Right lobe of liver (tissue), 4 donors: ENCODE data around the gene SH3TC2.

Source experiments
- CTCF ChIP-seq, 4 donors: fragments of 200-600 bp in 3 of 4; fragments of 450-650 bp in 1 of 4; IDR thresholded peaks; one replicate each; pipeline versions ENCODE4 v1.5.1 to v1.8.0; 2016 to 2022; ENCODE audit warnings: antibody characterized with exemption in 4 of 4, mild to moderate bottlenecking in 2 of 4
- POLR2A ChIP-seq: fragments of 450-650 bp; IDR thresholded peaks from one replicate; pipeline ENCODE4 v1.6.1; 2017; ENCODE audit warnings: antibody characterized with exemption, mild to moderate bottlenecking
- donor health status: DM: no; HTN: no; CAD: no.
- donor health status: DM: no; HTN: no; CAD: no.
- donor health status: DM: no; HTN: yes; CAD: no.

- TF ChIP-seq POLR2A (no peak), CTCF (IDR thresholded peaks at IDR 0.05) (no peak)
Measured at GRCh38 chr5:149049371-149049781, 13.5 kb downstream of the SH3TC2 start.
